Fibroblast of lung (primary cell): ENCODE data around the gene ZDHHC16.

ENCODE experiments used
- CTCF ChIP-seq, 2 donors: IDR thresholded peaks in 1 of 2; conservative IDR thresholded peaks in 1 of 2; 1 replicate in 1 of 2; 2 replicates in 1 of 2; pipeline ENCODE4 v1.5.1; 2011 to 2012; ENCODE audit warnings: low read length in 2 of 2, control low read depth in 1 of 2, inconsistent platforms in 1 of 2, low read depth in 1 of 2, mild to moderate bottlenecking in 1 of 2
- EZH2 ChIP-seq: IDR thresholded peaks from 2 replicates; pipeline ENCODE4 v1.5.1; 2012; ENCODE audit warnings: low read length, control low read depth, mild to moderate bottlenecking; ENCODE audit errors: missing control alignments

DNA sequence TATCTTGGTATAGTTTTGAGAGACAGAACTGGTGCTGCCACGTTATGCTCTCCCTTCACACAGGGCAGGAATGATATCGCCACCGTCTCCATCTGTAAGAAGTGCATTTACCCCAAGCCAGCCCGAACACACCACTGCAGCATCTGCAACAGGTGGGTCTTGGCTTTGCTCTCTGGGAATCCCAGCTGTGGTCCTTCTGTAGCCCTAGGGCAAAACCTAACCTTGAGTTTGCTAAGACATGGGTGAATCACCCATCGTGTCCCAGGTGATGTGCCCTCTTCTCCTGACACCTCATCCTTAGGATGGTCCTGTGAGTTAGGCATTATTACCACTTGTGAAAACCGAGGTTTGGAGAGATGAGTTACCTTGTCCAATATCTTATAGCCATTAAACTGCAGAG is 6.4 kb downstream of the ZDHHC16 start:
- no peak for TF ChIP-seq CTCF (conservative IDR thresholded peaks at IDR 0.05 in 1 of 2, IDR thresholded peaks at IDR 0.05 in 1 of 2; ENCODE audit: low read depth in 1 of 2, low read length in 2 of 2)
- no peak for TF ChIP-seq EZH2
